ENCODE results near the gene ADCY7. TPM values are rescaled to one million over a fixed set of nuclear protein-coding genes. Genes with fewer than 3 reads are reported as not detected.

ADCY7 gene
- total and polyA plus RNA-seq, 9 of the 15 experiments (the other 6 are each of a cell fraction or from before 2014, with no cell fraction given), result 2.3 to 108 (median 28.6) TPM

DNA sequence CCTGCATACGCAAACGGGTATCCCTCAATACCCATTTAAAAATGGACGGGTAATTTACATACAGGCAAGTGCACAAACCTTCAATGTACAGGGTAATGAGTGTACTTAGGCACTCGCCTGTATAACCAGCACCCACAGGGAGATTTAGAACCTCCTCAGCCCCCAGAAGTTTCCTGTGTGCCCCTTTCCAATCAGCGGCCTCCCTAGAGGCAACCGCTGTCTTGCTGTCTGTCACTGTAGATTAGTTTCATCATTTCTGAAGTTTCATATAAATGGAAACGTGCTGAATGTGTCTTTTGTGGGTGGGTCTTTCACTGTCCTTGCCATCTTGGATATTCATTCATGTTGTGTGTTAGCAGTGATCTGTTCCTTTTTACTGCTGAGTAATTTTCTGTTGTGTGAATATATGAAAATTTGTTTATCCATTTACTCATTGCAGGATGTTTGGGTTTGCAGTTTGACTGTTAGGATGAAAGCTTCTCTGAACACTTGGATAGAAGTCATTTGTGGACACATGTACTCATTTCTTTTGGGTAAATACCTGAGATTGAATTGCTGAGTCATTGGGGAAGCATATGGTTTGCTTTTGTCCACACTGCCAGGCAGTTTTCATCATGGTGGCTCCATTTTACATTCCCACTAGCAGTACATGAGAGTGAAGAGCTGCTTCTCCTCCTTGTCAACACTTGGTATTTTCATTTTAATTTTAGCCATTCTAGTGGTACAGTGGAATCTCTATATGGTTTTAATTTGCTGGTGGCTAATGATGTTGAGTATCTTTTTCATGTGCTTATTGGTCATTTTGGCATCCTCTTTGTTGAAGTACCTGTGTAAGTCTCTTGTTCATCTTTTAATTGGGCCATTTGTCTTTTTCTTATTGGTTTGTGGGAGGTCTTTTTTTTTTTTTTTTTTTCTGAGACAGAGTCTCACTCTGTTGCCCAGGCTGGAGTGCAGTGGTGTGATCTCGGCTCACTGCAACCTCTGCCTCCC lies 2.1 kb upstream of the ADCY7 start (continued):
- TF ChIP-seq MEIS2 (IDR thresholded peaks at IDR 0.05; ENCODE audit: partially characterized antibody) (peak; percentile 22), MEF2A (IDR thresholded peaks at IDR 0.05; ENCODE audit: control insufficient read depth, low read depth, low read length) (no peak), HDGF (IDR thresholded peaks at IDR 0.05) (peak; percentile 39; the same call in 1 of the 2 replicates), ZBTB17 (CRISPR knock-in tag; IDR thresholded peaks at IDR 0.05) (0 out of 2 replicates have a peak, but pooled peaks have one; percentile 28), SMARCC2 (IDR thresholded peaks at IDR 0.05; ENCODE audit: low read depth) (no peak), EP300 (IDR thresholded peaks at IDR 0.05; ENCODE audit: low read length) (no peak), GABPB2 (CRISPR knock-in tag; conservative IDR thresholded peaks at IDR 0.05) (no peak), ZNF316 (IDR thresholded peaks at IDR 0.05) (peak; percentile 95), ZNF707 (CRISPR knock-in tag; conservative IDR thresholded peaks at IDR 0.05) (no peak), ZNF311 (CRISPR knock-in tag; IDR thresholded peaks at IDR 0.05) (no peak; the same call in 1 of the 2 replicates), MIER1 (IDR thresholded peaks at IDR 0.05; ENCODE audit: low read depth) (no peak), TBP (optimal IDR thresholded peaks at IDR 0.05; ENCODE audit: low read depth, low read length) (no peak), ZZZ3 (IDR thresholded peaks at IDR 0.05) (no peak), ZNF212 (CRISPR knock-in tag; IDR thresholded peaks at IDR 0.05) (no peak), TEAD2 (tag; IDR thresholded peaks at IDR 0.05) (no peak)
- TF ChIP-seq, protein P1, sequence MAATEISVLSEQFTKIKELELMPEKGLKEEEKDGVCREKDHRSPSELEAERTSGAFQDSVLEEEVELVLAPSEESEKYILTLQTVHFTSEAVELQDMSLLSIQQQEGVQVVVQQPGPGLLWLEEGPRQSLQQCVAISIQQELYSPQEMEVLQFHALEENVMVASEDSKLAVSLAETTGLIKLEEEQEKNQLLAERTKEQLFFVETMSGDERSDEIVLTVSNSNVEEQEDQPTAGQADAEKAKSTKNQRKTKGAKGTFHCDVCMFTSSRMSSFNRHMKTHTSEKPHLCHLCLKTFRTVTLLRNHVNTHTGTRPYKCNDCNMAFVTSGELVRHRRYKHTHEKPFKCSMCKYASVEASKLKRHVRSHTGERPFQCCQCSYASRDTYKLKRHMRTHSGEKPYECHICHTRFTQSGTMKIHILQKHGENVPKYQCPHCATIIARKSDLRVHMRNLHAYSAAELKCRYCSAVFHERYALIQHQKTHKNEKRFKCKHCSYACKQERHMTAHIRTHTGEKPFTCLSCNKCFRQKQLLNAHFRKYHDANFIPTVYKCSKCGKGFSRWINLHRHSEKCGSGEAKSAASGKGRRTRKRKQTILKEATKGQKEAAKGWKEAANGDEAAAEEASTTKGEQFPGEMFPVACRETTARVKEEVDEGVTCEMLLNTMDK (IDR thresholded peaks at IDR 0.05; ENCODE audit: borderline replicate concordance, insufficient read depth, low read depth, low read length, poor library complexity, severe bottlenecking), result no peak
- TF ChIP-seq, protein P2, sequence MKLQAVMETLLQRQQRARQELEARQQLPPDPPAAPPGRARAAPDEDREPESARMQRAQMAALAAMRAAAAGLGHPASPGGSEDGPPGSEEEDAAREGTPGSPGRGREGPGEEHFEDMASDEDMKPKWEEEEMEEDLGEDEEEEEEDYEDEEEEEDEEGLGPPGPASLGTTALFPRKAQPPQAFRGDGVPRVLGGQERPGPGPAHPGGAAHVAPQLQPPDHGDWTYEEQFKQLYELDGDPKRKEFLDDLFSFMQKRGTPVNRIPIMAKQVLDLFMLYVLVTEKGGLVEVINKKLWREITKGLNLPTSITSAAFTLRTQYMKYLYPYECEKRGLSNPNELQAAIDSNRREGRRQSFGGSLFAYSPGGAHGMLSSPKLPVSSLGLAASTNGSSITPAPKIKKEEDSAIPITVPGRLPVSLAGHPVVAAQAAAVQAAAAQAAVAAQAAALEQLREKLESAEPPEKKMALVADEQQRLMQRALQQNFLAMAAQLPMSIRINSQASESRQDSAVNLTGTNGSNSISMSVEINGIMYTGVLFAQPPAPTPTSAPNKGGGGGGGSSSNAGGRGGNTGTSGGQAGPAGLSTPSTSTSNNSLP (IDR thresholded peaks at IDR 0.05; ENCODE audit: borderline replicate concordance, low read depth, low read length), result no peak
- TF ChIP-seq, protein P3, sequence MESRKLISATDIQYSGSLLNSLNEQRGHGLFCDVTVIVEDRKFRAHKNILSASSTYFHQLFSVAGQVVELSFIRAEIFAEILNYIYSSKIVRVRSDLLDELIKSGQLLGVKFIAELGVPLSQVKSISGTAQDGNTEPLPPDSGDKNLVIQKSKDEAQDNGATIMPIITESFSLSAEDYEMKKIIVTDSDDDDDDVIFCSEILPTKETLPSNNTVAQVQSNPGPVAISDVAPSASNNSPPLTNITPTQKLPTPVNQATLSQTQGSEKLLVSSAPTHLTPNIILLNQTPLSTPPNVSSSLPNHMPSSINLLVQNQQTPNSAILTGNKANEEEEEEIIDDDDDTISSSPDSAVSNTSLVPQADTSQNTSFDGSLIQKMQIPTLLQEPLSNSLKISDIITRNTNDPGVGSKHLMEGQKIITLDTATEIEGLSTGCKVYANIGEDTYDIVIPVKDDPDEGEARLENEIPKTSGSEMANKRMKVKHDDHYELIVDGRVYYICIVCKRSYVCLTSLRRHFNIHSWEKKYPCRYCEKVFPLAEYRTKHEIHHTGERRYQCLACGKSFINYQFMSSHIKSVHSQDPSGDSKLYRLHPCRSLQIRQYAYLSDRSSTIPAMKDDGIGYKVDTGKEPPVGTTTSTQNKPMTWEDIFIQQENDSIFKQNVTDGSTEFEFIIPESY (CRISPR knock-in tag; IDR thresholded peaks at IDR 0.05), result no peak
- TF ChIP-seq, protein P4, sequence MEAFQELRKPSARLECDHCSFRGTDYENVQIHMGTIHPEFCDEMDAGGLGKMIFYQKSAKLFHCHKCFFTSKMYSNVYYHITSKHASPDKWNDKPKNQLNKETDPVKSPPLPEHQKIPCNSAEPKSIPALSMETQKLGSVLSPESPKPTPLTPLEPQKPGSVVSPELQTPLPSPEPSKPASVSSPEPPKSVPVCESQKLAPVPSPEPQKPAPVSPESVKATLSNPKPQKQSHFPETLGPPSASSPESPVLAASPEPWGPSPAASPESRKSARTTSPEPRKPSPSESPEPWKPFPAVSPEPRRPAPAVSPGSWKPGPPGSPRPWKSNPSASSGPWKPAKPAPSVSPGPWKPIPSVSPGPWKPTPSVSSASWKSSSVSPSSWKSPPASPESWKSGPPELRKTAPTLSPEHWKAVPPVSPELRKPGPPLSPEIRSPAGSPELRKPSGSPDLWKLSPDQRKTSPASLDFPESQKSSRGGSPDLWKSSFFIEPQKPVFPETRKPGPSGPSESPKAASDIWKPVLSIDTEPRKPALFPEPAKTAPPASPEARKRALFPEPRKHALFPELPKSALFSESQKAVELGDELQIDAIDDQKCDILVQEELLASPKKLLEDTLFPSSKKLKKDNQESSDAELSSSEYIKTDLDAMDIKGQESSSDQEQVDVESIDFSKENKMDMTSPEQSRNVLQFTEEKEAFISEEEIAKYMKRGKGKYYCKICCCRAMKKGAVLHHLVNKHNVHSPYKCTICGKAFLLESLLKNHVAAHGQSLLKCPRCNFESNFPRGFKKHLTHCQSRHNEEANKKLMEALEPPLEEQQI (IDR thresholded peaks at IDR 0.05), result no peak
